K562 (cell line): ENCODE data around the gene RCOR1. TPM values are rescaled to one million over a fixed set of nuclear protein-coding genes. Genes with fewer than 3 reads are reported as not detected.

Experiments
- CEBPG ChIP-seq, 3 experiments: fragments of 200-800 bp in 1 of 3; sonication (Bioruptor generic) in 1 of 3; sonication (generic) in 1 of 3; formaldehyde crosslinking in 1 of 3; IDR thresholded peaks in 2 of 3; conservative IDR thresholded peaks in 1 of 3; 2 replicates each; pipeline versions ENCODE4 v1.6.1 to v1.8.0; 2016 to 2022; ENCODE audit warnings: missing compliant biosample characterization in 2 of 3, missing genetic modification characterization in 2 of 3, mild to moderate bottlenecking in 1 of 3, missing genetic modification reagents in 1 of 3
- ETV1 ChIP-seq: fragments of 450-650 bp; conservative IDR thresholded peaks from 2 replicates; pipeline ENCODE4 v1.6.1; 2016; ENCODE audit warnings: missing genetic modification characterization, control low read depth, low read depth, missing compliant biosample characterization
- HMG20A ChIP-seq: fragments of 450-650 bp; formaldehyde crosslinking; conservative IDR thresholded peaks from 2 replicates; pipeline ENCODE4 v1.4.0; 2020; ENCODE audit warnings: mild to moderate bottlenecking, mixed read lengths
- HNRNPH1 ChIP-seq: fragments of 200-400 bp; formaldehyde crosslinking; optimal IDR thresholded peaks from 2 replicates; pipeline ENCODE3; 2017; ENCODE audit warnings: low read depth, mild to moderate bottlenecking, low read length, moderate library complexity
- HNRNPLL ChIP-seq: fragments of 200-400 bp; formaldehyde crosslinking; IDR thresholded peaks from 2 replicates; pipeline ENCODE4 v1.6.1; 2017; ENCODE audit warnings: low read length, low read depth, mild to moderate bottlenecking; ENCODE audit not compliant: poor library complexity, severe bottlenecking
- MBD1 ChIP-seq: fragments of 250-450 bp; sonication (Bioruptor Pico); IDR thresholded peaks from 2 replicates; pipeline ENCODE4 v1.8.0; 2022; ENCODE audit warnings: inconsistent platforms
- NEUROD1 ChIP-seq: fragments of 150-350 bp; IDR thresholded peaks from 2 replicates; pipeline ENCODE4 v1.6.1; 2014; ENCODE audit warnings: borderline replicate concordance, low read length, low read depth; ENCODE audit not compliant: partially characterized antibody
- SREBF2 ChIP-seq: sonication (generic); formaldehyde crosslinking; IDR thresholded peaks from 2 replicates; pipeline ENCODE4 v1.4.0; 2020; ENCODE audit warnings: mild to moderate bottlenecking, missing genetic modification reagents
- STAT5B ChIP-seq: fragments of 250-450 bp; sonication (Bioruptor Pico); IDR thresholded peaks from 2 replicates; pipeline ENCODE4 v1.8.0; 2021; ENCODE audit warnings: mild to moderate bottlenecking, inconsistent platforms
- TAL1 ChIP-seq: fragments of 450-650 bp; IDR thresholded peaks from 2 replicates; pipeline ENCODE4 v1.6.1; 2016; ENCODE audit warnings: mild to moderate bottlenecking
- TCF3 ChIP-seq: sonication (generic); formaldehyde crosslinking; IDR thresholded peaks from 2 replicates; pipeline ENCODE4 v1.4.0; 2020; ENCODE audit warnings: mild to moderate bottlenecking, missing genetic modification reagents
- ZBTB34 ChIP-seq: fragments of 250-450 bp; sonication (Bioruptor Pico); IDR thresholded peaks from 2 replicates; pipeline ENCODE4 v1.8.0; 2021; ENCODE audit warnings: mild to moderate bottlenecking, moderate library complexity
- ZKSCAN8 ChIP-seq: fragments of 200-800 bp; sonication (Bioruptor generic); IDR thresholded peaks from 2 replicates; pipeline ENCODE4 v1.6.1; 2016; ENCODE audit warnings: missing genetic modification characterization, missing compliant biosample characterization
- ZNF77 ChIP-seq: fragments of 250-450 bp; sonication (Bioruptor Pico); IDR thresholded peaks from 2 replicates; pipeline ENCODE4 v1.5.0; 2020
- polyA plus RNA-seq, 8 experiments: library from polyadenylated mRNA; depleted of rRNA in 4 of 8; stranded (reverse) in 5 of 8; unstranded in 3 of 8; fragments of >200 nt; fragmentation: Nextera tagmentation in 2 of 8; fragmentation: Illumina TruSeq in 1 of 8; extraction: Ambion mirVana in 2 of 8; extraction: Trizol in 1 of 8; gene quantifications; 2 replicates each; pipeline versions ENCODE4 v1.2.1 to v1.2.3, GENCODE V29; 2011 to 2014; ENCODE audit warnings: inconsistent platforms in 1 of 8, missing spikeins in 1 of 8
- total RNA-seq, 7 experiments: library from RNA; depleted of rRNA in 6 of 7; stranded (reverse); fragments of >200 nt in 6 of 7; fragmentation: Illumina TruSeq in 2 of 7; extraction: Trizol in 2 of 7; gene quantifications; 2 replicates each; pipeline versions ENCODE4 v1.2.1 to v1.2.3, GENCODE V29; 2011 to 2021; ENCODE audit warnings: low replicate concordance in 1 of 7
- TF ChIP-seq, protein P1 (sequence below), 2 experiments: fragments of 450-650 bp; formaldehyde crosslinking in 1 of 2; IDR thresholded peaks; 2 replicates each; pipeline versions ENCODE4 v1.4.0 to v1.6.1; 2014 to 2020; ENCODE audit warnings: mild to moderate bottlenecking in 2 of 2, borderline replicate concordance in 1 of 2, low read depth in 1 of 2

The RCOR1 gene
- total and polyA plus RNA-seq, 9 of the 15 experiments (the other 6 are each of a cell fraction or from before 2014, with no cell fraction given): 8.5 to 47.9 (median 20.9) TPM

DNA sequence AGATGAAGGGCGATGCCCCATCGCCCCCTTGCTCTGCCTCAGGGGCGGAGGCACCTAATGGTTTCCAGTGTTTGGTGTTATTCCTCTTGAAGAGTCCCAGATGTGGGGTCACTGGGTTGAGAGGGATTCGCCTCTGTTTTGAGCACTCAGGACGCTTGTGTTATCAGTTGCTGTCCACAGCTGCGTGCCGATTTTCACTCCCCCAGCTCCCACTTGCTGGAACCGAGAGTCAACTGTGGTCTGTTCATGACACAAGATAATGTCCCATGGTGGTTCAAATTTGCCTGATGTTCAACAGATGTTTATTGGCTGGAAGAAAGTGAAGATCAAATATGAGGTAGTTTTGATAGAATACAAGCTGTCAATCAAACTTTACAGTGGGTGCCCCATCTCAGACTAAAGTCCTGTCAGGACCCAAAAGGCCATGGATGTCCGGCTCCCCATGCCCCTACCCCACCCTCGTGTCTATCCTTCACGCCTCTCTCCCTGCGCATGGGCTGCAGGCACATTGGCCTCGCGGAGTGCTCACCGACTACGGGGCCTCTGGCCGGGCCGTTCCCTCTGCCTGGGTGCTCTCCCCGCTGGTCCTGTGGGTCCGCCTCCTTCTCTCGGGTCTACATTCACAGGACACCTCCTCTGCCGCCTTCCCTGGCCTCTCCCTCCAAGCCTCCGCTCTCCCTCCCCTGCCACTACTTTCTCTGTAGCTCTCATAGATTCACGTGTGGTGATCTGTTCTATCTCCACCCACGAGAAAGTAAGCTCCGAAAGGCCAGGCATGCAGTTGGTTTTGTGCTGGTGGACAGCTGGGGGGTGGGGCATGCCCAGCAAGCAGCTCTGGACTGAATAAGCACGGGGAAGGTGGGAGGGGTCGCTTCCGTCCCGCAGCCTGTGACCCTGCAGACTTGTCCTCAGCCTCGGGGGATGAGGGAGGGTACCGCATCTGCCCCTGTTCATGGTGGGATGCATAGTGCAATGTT is 178.0 kb downstream of the RCOR1 start (continued):
- TF ChIP-seq HNRNPLL (no peak), HNRNPH1 (no peak), TCF3 (peak; percentile 69), ZKSCAN8 (CRISPR knock-in tag) (no peak), SREBF2 (CRISPR knock-in tag) (no peak), CEBPG (CRISPR knock-in tag; IDR thresholded peaks at IDR 0.05) (no peak), CEBPG (tag; conservative IDR thresholded peaks at IDR 0.05 in 1 of 2, IDR thresholded peaks at IDR 0.05 in 1 of 2) (no peak), MBD1 (no peak), HMG20A (CRISPR knock-in tag) (no peak), ETV1 (tag) (no peak), NEUROD1 (no peak), ZNF77 (CRISPR knock-in tag) (no peak), STAT5B (CRISPR knock-in tag) (no peak), ZBTB34 (CRISPR knock-in tag) (no peak), TAL1 (peak; percentile 29)
- TF ChIP-seq, protein P1, sequence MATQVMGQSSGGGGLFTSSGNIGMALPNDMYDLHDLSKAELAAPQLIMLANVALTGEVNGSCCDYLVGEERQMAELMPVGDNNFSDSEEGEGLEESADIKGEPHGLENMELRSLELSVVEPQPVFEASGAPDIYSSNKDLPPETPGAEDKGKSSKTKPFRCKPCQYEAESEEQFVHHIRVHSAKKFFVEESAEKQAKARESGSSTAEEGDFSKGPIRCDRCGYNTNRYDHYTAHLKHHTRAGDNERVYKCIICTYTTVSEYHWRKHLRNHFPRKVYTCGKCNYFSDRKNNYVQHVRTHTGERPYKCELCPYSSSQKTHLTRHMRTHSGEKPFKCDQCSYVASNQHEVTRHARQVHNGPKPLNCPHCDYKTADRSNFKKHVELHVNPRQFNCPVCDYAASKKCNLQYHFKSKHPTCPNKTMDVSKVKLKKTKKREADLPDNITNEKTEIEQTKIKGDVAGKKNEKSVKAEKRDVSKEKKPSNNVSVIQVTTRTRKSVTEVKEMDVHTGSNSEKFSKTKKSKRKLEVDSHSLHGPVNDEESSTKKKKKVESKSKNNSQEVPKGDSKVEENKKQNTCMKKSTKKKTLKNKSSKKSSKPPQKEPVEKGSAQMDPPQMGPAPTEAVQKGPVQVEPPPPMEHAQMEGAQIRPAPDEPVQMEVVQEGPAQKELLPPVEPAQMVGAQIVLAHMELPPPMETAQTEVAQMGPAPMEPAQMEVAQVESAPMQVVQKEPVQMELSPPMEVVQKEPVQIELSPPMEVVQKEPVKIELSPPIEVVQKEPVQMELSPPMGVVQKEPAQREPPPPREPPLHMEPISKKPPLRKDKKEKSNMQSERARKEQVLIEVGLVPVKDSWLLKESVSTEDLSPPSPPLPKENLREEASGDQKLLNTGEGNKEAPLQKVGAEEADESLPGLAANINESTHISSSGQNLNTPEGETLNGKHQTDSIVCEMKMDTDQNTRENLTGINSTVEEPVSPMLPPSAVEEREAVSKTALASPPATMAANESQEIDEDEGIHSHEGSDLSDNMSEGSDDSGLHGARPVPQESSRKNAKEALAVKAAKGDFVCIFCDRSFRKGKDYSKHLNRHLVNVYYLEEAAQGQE (IDR thresholded peaks at IDR 0.05; ENCODE audit: borderline replicate concordance): peak; percentile 48
- TF ChIP-seq, protein P1 (CRISPR knock-in tag; IDR thresholded peaks at IDR 0.05; ENCODE audit: low read depth): no peak
